Activated CD8-positive, alpha-beta T cell treated with anti-CD3 and anti-CD28 coated beads, Interleukin-2, amount 10 ng/mL, durations not matched to agents 7 days and 5 days (primary cell): ENCODE measurements around the gene ACRBP. TPM values are rescaled to one million over a fixed set of nuclear protein-coding genes. Genes with fewer than 3 reads are reported as not detected.
A peak's percentile ranks its signal among the peaks of the same experiment; 100 is the strongest.

ENCODE experiments used
- ATAC-seq: fragments of 150-1000 bp; cut with Tn5 transposase; one replicate; pipeline ENCODE4 v1.10.0; 2021; ENCODE audit warnings: moderate library complexity
- CTCF ChIA-PET: fragments of 350-600 bp; sonication (Branson Sonifier 250); formaldehyde crosslinking; loops from one replicate; lab custom pipeline; 2021; ENCODE audit warnings: antibody characterized with exemption; lab: Charles Lee
- POLR2A ChIA-PET: fragments of 350-600 bp; sonication (Branson Sonifier 250); formaldehyde crosslinking; loops from one replicate; lab custom pipeline; 2021; ENCODE audit warnings: antibody characterized with exemption; lab: Charles Lee
- DNase-seq: peaks from one replicate; pipeline ENCODE4 v3.0.0-alpha.2; 2020
- H3K27ac Mint-ChIP-seq: one replicate; pipeline ENCODE4 v1.8.0; 2021; ENCODE audit warnings: mild to moderate bottlenecking, mixed read lengths
- H3K27me3 Mint-ChIP-seq: one replicate; pipeline ENCODE4 v1.8.0; 2021; ENCODE audit warnings: low read depth, mixed read lengths
- H3K36me3 Mint-ChIP-seq: one replicate; pipeline ENCODE4 v1.8.0; 2021; ENCODE audit warnings: low read depth, mixed read lengths
- H3K4me1 Mint-ChIP-seq: one replicate; pipeline ENCODE4 v1.8.0; 2021; ENCODE audit warnings: low read depth, mixed read lengths
- H3K4me3 Mint-ChIP-seq: one replicate; pipeline ENCODE4 v1.8.0; 2021; ENCODE audit warnings: mild to moderate bottlenecking, mixed read lengths
- H3K9me3 Mint-ChIP-seq: one replicate; pipeline ENCODE4 v1.8.0; 2022; ENCODE audit warnings: mixed read lengths; ENCODE audit not compliant: insufficient read depth
- total RNA-seq, 2 experiments: library from RNA; stranded (reverse); gene quantifications; one replicate each; pipeline ENCODE4 v1.2.3, GENCODE V29; 2021

ACRBP gene
- total RNA-seq, 2 experiments from 2014 or later = 0.76 to 1.7 TPM

- Mint-ChIP-seq H3K4me3 (peak overlapping the region; percentile 76), H3K27me3 (no peaks in the 10 kb centered on the region), H3K27ac (peak overlapping the region; percentile 96), H3K9me3 (no peaks in the 10 kb centered on the region), H3K4me1 (peaks cover 70% of the 10 kb centered on the region), H3K36me3 (peaks cover 2% of the 10 kb centered on the region)
- ChIA-PET POLR2A (interaction anchor here (0.5 to 2.5 kb wide), 15 partner anchors 11 to 311 kb away, joined by 3 to 13 read pairs (median 5); partner anchors contain the start of genes CDCA3, CHD4, COPS7A and RNU7-1), CTCF (interaction anchor here (0.7 to 2.7 kb wide), 10 partner anchors 9 to 121 kb away, joined by 3 to 11 read pairs (median 4); partner anchors contain the start of genes MLF2 and ZNF384)
- ATAC-seq = peak; percentile 66
- peak; percentile 81 for DNase-seq
Measured at GRCh38 chr12:6632026-6632983, 14.9 kb downstream of the ACRBP start.

- Mint-ChIP-seq H3K4me1 (peaks cover 72% of the 10 kb centered on the region), H3K36me3 (peaks cover 4% of the 10 kb centered on the region), H3K9me3 (no peaks in the 10 kb centered on the region), H3K27ac (peak overlapping the region; percentile 96), H3K27me3 (no peaks in the 10 kb centered on the region), H3K4me3 (peak overlapping the region; percentile 76)
- ATAC-seq (peak; percentile 29), DNase-seq (peak; percentile 44)
- POLR2A ChIA-PET = interaction anchor here (0.7 to 2.5 kb wide), 16 partner anchors 10 to 327 kb away, joined by 3 to 13 read pairs (median 4); partner anchors contain the start of genes CDCA3, CHD4, COPS7A and USP5
- CTCF ChIA-PET = interaction anchor here (0.9 to 2.7 kb wide), 8 partner anchors 10 to 122 kb away, joined by 3 to 11 read pairs (median 4); partner anchors contain the start of gene MLF2
Measured at GRCh38 chr12:6631549-6631961, 15.7 kb downstream of the ACRBP start.

GRCh38 chr12:6630736-6631135 lies 16.5 kb downstream of the ACRBP start:
- ChIA-PET CTCF (interaction anchor here (1.0 to 3.9 kb wide), 8 partner anchors 10 to 477 kb away, joined by 3 to 24 read pairs (median 7); partner anchors contain the start of gene MLF2), POLR2A (interaction anchor here (0.7 to 2.5 kb wide), 7 partner anchors 9 to 328 kb away, joined by 3 to 13 read pairs (median 3); partner anchors contain the start of gene ZNF384)
- no peaks in the 10 kb centered on the region for H3K27me3 Mint-ChIP-seq
- no peaks in the 10 kb centered on the region for H3K9me3 Mint-ChIP-seq
- peaks cover 68% of the 10 kb centered on the region for H3K4me1 Mint-ChIP-seq
- H3K4me3 Mint-ChIP-seq = peak overlapping the region; percentile 76
- ATAC-seq = no peak
- no peak for DNase-seq
- peak overlapping the region; percentile 96 for H3K27ac Mint-ChIP-seq
- H3K36me3 Mint-ChIP-seq = peaks cover 7% of the 10 kb centered on the region

GRCh38 chr12:6627616-6628015 lies 19.6 kb downstream of the ACRBP start:
- no peaks in the 10 kb centered on the region for H3K27me3 Mint-ChIP-seq
- peaks cover 7% of the 10 kb centered on the region for H3K36me3 Mint-ChIP-seq
- H3K4me1 Mint-ChIP-seq = peaks cover 46% of the 10 kb centered on the region
- peak; percentile 69 for DNase-seq
- H3K4me3 Mint-ChIP-seq = peak overlapping the region; percentile 78
- H3K27ac Mint-ChIP-seq = peak overlapping the region; percentile 83
- H3K9me3 Mint-ChIP-seq = no peaks in the 10 kb centered on the region
- ATAC-seq = peak; percentile 75
- POLR2A ChIA-PET = interaction anchor here (0.8 to 2.6 kb wide), 4 partner anchors 16 to 224 kb away, joined by 3 to 7 read pairs (median 4); partner anchors contain the start of genes MLF2, USP5 and ZNF384
- CTCF ChIA-PET = interaction anchor here (0.6 to 3.9 kb wide), 7 partner anchors 8 to 207 kb away, joined by 3 to 24 read pairs (median 3); partner anchors contain the start of gene ZNF384

GRCh38 chr12:6626654-6627283 lies 20.5 kb downstream of the ACRBP start:
- Mint-ChIP-seq H3K27me3 (no peaks in the 10 kb centered on the region), H3K4me1 (peaks cover 37% of the 10 kb centered on the region), H3K36me3 (peaks cover 5% of the 10 kb centered on the region), H3K9me3 (no peaks in the 10 kb centered on the region), H3K27ac (peak overlapping the region; percentile 39), H3K4me3 (peak overlapping the region; percentile 78)
- CTCF ChIA-PET = interaction anchor here (0.7 to 3.9 kb wide), 3 partner anchors 7 to 208 kb away, joined by 3 to 24 read pairs (median 3); no protein-coding TSS in a partner anchor
- no peak for ATAC-seq
- POLR2A ChIA-PET = interaction anchor here (1.0 to 2.6 kb wide), 3 partner anchors 8 to 126 kb away, joined by 3 to 7 read pairs (median 4); partner anchors contain the start of genes MLF2 and ZNF384
- DNase-seq = no peak

- H3K4me3 Mint-ChIP-seq = peak overlapping the region; percentile 64
- no peaks in the 10 kb centered on the region for H3K27me3 Mint-ChIP-seq
- no peak for DNase-seq
- CTCF ChIA-PET = interaction anchor here (0.8 to 6.5 kb wide), 19 partner anchors 8 to 214 kb away, joined by 3 to 33 read pairs (median 6); partner anchors contain the start of genes LPAR5, MLF2, P3H3 and ZNF384
- H3K4me1 Mint-ChIP-seq = peaks cover 24% of the 10 kb centered on the region
- POLR2A ChIA-PET = interaction anchor here (0.7 to 2.1 kb wide), 5 partner anchors 8 to 64 kb away, joined by 3 to 12 read pairs (median 5); partner anchors contain the start of gene LPAR5
- peaks cover 24% of the 10 kb centered on the region for H3K36me3 Mint-ChIP-seq
- ATAC-seq = no peak
- H3K9me3 Mint-ChIP-seq = no peaks in the 10 kb centered on the region
- peak overlapping the region; percentile 64 for H3K27ac Mint-ChIP-seq
Measured at GRCh38 chr12:6620885-6621274, 26.4 kb downstream of the ACRBP start.

- Mint-ChIP-seq H3K36me3 (peaks cover 24% of the 10 kb centered on the region), H3K4me1 (peaks cover 27% of the 10 kb centered on the region), H3K9me3 (no peaks in the 10 kb centered on the region), H3K27me3 (no peaks in the 10 kb centered on the region), H3K4me3 (peak overlapping the region; percentile 64), H3K27ac (peak overlapping the region; percentile 64)
- peak; percentile 74 for ATAC-seq
- POLR2A ChIA-PET = interaction anchor here (0.6 to 2.1 kb wide), 6 partner anchors 11 to 208 kb away, joined by 3 to 12 read pairs (median 4); partner anchors contain the start of gene LPAR5
- peak; percentile 59 for DNase-seq
- CTCF ChIA-PET = interaction anchor here (0.8 to 6.5 kb wide), 24 partner anchors 9 to 214 kb away, joined by 3 to 33 read pairs (median 4); partner anchors contain the start of genes MLF2, P3H3, PTMS and ZNF384
Measured at GRCh38 chr12:6620137-6620884, 26.9 kb downstream of the ACRBP start.

GRCh38 chr12:6618483-6619225 lies 28.6 kb downstream of the ACRBP start:
- DNase-seq = no peak
- CTCF ChIA-PET = interaction anchor here (0.7 to 6.5 kb wide), 15 partner anchors 10 to 206 kb away, joined by 3 to 33 read pairs (median 4); partner anchors contain the start of gene ZNF384
- Mint-ChIP-seq H3K9me3 (no peaks in the 10 kb centered on the region), H3K4me1 (peaks cover 39% of the 10 kb centered on the region), H3K4me3 (no peak overlapping the region), H3K27me3 (no peaks in the 10 kb centered on the region), H3K36me3 (peaks cover 24% of the 10 kb centered on the region), H3K27ac (no peak overlapping the region)
- ATAC-seq = no peak
- POLR2A ChIA-PET = interaction anchor here (0.6 to 1.3 kb wide), 2 partner anchors 71 to 233 kb away, joined by 3 read pairs; partner anchors contain the start of genes CDCA3 and USP5

- no peak for ATAC-seq
- Mint-ChIP-seq H3K4me3 (no peak overlapping the region), H3K27me3 (no peaks in the 10 kb centered on the region), H3K4me1 (peaks cover 55% of the 10 kb centered on the region), H3K9me3 (no peaks in the 10 kb centered on the region), H3K36me3 (peaks cover 16% of the 10 kb centered on the region), H3K27ac (peak overlapping the region; percentile 5)
- CTCF ChIA-PET = interaction anchor here (0.9 to 2.5 kb wide), 5 partner anchors 8 to 73 kb away, joined by 3 to 7 read pairs (median 4); partner anchors contain the start of genes LPAR5 and ZNF384
- POLR2A ChIA-PET = interaction anchor here (0.7 kb wide), 1 partner anchor 74 kb away, joined by 3 read pairs; the partner anchor contains the start of gene ZNF384
- DNase-seq = no peak
Measured at GRCh38 chr12:6615802-6616201, 31.4 kb downstream of the ACRBP start.
